DOHH2 (cell line): ENCODE results near the gene KDM3A.

Experiments
- H3F3A ChIP-seq: fragments of 200-600 bp; sonication (generic), shearing (Covaris generic); 2 replicates; pipeline ENCODE4 v1.6.0; 2016; ENCODE audit warnings: antibody characterized with exemption, mild to moderate bottlenecking; ENCODE audit not compliant: control insufficient read depth, insufficient read depth
- H3K27ac ChIP-seq: fragments of 200-600 bp; sonication (generic); 2 replicates; pipeline ENCODE4 v1.5.1; 2014; ENCODE audit warnings: low read depth, mild to moderate bottlenecking, low read length, moderate library complexity
- H3K27me3 ChIP-seq: fragments of 200-600 bp; sonication (generic); 2 replicates; pipeline ENCODE4 v1.6.1; 2014; ENCODE audit warnings: mild to moderate bottlenecking, low read length, mixed read lengths; ENCODE audit not compliant: control insufficient read depth
- H3K36me3 ChIP-seq: fragments of 200-600 bp; sonication (generic); 2 replicates; pipeline ENCODE4 v1.6.1; 2014; ENCODE audit warnings: mild to moderate bottlenecking, low read length, moderate library complexity, mixed read lengths; ENCODE audit not compliant: control insufficient read depth
- H3K4me1 ChIP-seq: fragments of 200-600 bp; sonication (generic); 2 replicates; pipeline ENCODE4 v1.6.1; 2014; ENCODE audit warnings: mild to moderate bottlenecking, low read length, mixed read lengths; ENCODE audit not compliant: control insufficient read depth
- H3K4me2 ChIP-seq: fragments of 200-600 bp; sonication (generic); 2 replicates; pipeline ENCODE4 v1.6.0; 2014; ENCODE audit warnings: mild to moderate bottlenecking, low read length, moderate library complexity
- H3K4me3 ChIP-seq: fragments of 200-600 bp; sonication (generic); 2 replicates; pipeline ENCODE4 v1.5.1; 2014; ENCODE audit warnings: mild to moderate bottlenecking, low read length, mixed read lengths
- H3K79me2 ChIP-seq: fragments of 200-600 bp; sonication (generic); 2 replicates; pipeline ENCODE4 v1.6.1; 2014; ENCODE audit warnings: mild to moderate bottlenecking, low read length, mixed read lengths; ENCODE audit not compliant: control insufficient read depth
- H3K9me2 ChIP-seq: fragments of 200-600 bp; sonication (generic); replicated peaks from 2 replicates; pipeline ENCODE4 v1.6.1; 2014; ENCODE audit warnings: mild to moderate bottlenecking, low read length, mixed read lengths; ENCODE audit not compliant: control insufficient read depth
- H3K9me3 ChIP-seq: fragments of 200-600 bp; sonication (generic); 2 replicates; pipeline ENCODE4 v1.6.1; 2014; ENCODE audit warnings: antibody characterized with exemption, low read length, mixed read lengths; ENCODE audit not compliant: control insufficient read depth, insufficient read depth
- H4K20me1 ChIP-seq: fragments of 200-600 bp; sonication (generic); 2 replicates; pipeline ENCODE4 v1.6.0; 2014; ENCODE audit warnings: low read depth, mild to moderate bottlenecking, antibody characterized with exemption, low read length, moderate library complexity; ENCODE audit not compliant: control insufficient read depth, insufficient read depth
- CTCF ChIP-seq: fragments of 200-600 bp; sonication (generic); IDR thresholded peaks from one replicate; pipeline ENCODE4 v1.5.1; 2014; ENCODE audit warnings: antibody characterized with exemption, mild to moderate bottlenecking, low read depth, low read length; ENCODE audit not compliant: poor library complexity, severe bottlenecking
- EZH2phosphoT487 ChIP-seq: fragments of 200-600 bp; sonication (generic); IDR thresholded peaks from 2 replicates; pipeline ENCODE4 v1.6.1; 2017; ENCODE audit warnings: borderline replicate concordance, mild to moderate bottlenecking, antibody characterized with exemption, low read length, moderate library complexity, mixed read lengths

The KDM3A gene

DNA sequence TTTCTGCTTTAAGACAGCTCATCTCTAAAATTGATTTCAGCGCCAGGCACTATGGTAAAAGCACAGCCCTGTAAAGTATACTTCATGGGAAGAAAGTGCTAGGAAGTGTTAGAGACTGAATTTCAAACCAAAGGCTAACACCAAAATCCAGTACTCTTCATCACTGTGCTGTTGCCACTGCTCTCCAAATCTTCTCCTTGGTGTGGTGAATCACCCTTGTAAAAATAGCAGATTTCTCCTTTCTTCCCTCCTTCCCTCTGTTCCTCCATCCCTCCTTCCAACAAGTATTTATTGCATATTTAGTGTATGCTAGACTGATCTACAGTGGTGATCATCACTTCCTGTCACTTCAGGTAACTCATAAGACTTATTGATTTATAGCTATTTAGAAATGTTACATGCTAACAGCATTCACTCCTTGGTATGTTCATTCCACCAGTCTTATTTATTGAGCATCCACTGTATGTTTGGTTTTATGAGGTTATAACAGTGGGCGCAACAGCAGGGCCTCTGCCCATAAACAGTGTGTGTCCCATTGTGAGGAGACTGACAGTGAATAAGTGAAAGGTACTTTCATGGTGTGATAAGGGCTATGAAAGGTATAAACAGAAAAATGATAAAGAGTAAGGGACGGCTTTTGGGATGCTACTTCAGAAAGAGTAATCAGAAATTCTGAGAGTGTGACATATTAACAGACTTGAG lies 20.0 kb downstream of the KDM3A start:
- Histone ChIP-seq H3K27me3 (no peaks in the 10 kb centered on the region), H3F3A (no peaks in the 10 kb centered on the region), H3K4me2 (no peak overlapping the region), H4K20me1 (no peaks in the 10 kb centered on the region), H3K9me3 (no peaks in the 10 kb centered on the region), H3K9me2 (no peaks in the 10 kb centered on the region), H3K4me3 (no peak overlapping the region), H3K79me2 (no peaks in the 10 kb centered on the region), H3K4me1 (no peaks in the 10 kb centered on the region), H3K27ac (no peak overlapping the region), H3K36me3 (peaks cover 95% of the 10 kb centered on the region)
- no peak for TF ChIP-seq EZH2phosphoT487
- no peak for TF ChIP-seq CTCF

DNA sequence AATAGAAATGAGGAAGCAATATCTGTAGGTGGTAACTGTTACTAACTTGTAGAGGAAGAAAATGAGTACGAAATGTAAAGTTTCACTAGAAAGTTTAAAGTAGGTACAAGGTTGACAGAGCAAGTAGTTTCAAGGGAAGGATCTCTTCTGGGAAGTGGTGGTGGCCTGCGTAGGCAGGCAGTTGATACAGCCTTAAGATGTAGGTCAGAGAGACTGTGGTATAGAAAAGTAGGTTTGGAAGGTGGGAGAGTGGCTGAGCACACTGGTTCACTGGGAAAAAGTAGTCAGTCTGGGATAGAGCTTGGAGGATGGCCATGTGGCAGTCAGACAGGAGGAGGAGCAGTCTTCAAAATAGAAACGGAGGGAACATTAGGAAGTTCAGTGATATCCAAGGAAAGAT lies 23.5 kb downstream of the KDM3A start:
- H3K9me3 ChIP-seq: no peaks in the 10 kb centered on the region
- peaks cover 97% of the 10 kb centered on the region for H3K36me3 ChIP-seq
- H3K4me1 ChIP-seq: no peaks in the 10 kb centered on the region
- no peak overlapping the region for H3K4me3 ChIP-seq
- TF ChIP-seq EZH2phosphoT487: no peak
- no peak for TF ChIP-seq CTCF
- H3K9me2 ChIP-seq: no peaks in the 10 kb centered on the region
- no peaks in the 10 kb centered on the region for H4K20me1 ChIP-seq
- no peaks in the 10 kb centered on the region for H3K27me3 ChIP-seq
- H3K79me2 ChIP-seq: no peaks in the 10 kb centered on the region
- H3F3A ChIP-seq: no peaks in the 10 kb centered on the region
- no peak overlapping the region for H3K4me2 ChIP-seq
- no peak overlapping the region for H3K27ac ChIP-seq

- Histone ChIP-seq H3K27ac (no peak overlapping the region), H3K4me1 (no peaks in the 10 kb centered on the region), H3K79me2 (no peaks in the 10 kb centered on the region), H3K4me2 (no peak overlapping the region), H3K9me3 (no peaks in the 10 kb centered on the region), H3F3A (no peaks in the 10 kb centered on the region), H3K36me3 (peaks cover 94% of the 10 kb centered on the region), H3K27me3 (no peaks in the 10 kb centered on the region), H3K4me3 (no peak overlapping the region), H3K9me2 (no peaks in the 10 kb centered on the region), H4K20me1 (no peaks in the 10 kb centered on the region)
- TF ChIP-seq EZH2phosphoT487: no peak
- TF ChIP-seq CTCF: no peak
Measured at GRCh38 chr2:86466306-86466705, 25.1 kb downstream of the KDM3A start.
